Naive thymus-derived CD4-positive, alpha-beta T cell (primary cell): ENCODE results near the gene OR10AD1. TPM values are rescaled to one million over a fixed set of nuclear protein-coding genes. Genes with fewer than 3 reads are reported as not detected.

Source experiments
- ATAC-seq: fragments of 150-1000 bp; cut with Tn5 transposase; 2 replicates; pipeline ENCODE4 v1.10.0; 2021; ENCODE audit warnings: mild to moderate bottlenecking, moderate library complexity
- CTCF ChIA-PET: fragments of 350-600 bp; sonication (Branson Sonifier 250); formaldehyde crosslinking; loops from one replicate; lab custom pipeline; 2021; ENCODE audit warnings: antibody characterized with exemption; lab: Charles Lee
- POLR2A ChIA-PET: fragments of 350-600 bp; sonication (Branson Sonifier 250); formaldehyde crosslinking; loops from one replicate; lab custom pipeline; 2021; ENCODE audit warnings: antibody characterized with exemption, inconsistent platforms; lab: Charles Lee
- DNase-seq, 9 donors: peaks; one replicate each; pipeline versions ENCODE4 v3.0.0 to v3.0.0-alpha.2; 2020 to 2022; ENCODE audit warnings: mixed read lengths in 1 of 9
- H3K27ac ChIP-seq: one replicate; pipeline ENCODE4 v1.7.0; 2013; ENCODE audit warnings: mild to moderate bottlenecking, low read depth, low read length, moderate library complexity
- H3K27me3 ChIP-seq, 2 donors: one replicate each; pipeline ENCODE4 v1.7.0; 2013; ENCODE audit warnings: low read length in 2 of 2, mild to moderate bottlenecking in 2 of 2, moderate library complexity in 2 of 2; ENCODE audit not compliant: control insufficient read depth in 2 of 2, insufficient read depth in 2 of 2
- H3K36me3 ChIP-seq, 3 experiments: 1 replicate in 2 of 3; 2 replicates in 1 of 3; pipeline ENCODE4 v1.7.0; 2013; ENCODE audit warnings: low read length in 3 of 3, mild to moderate bottlenecking in 3 of 3, moderate library complexity in 1 of 3; ENCODE audit not compliant: insufficient read depth in 3 of 3, control insufficient read depth in 2 of 3
- H3K4me1 ChIP-seq, 2 donors: one replicate each; pipeline ENCODE4 v1.7.0; 2013; ENCODE audit warnings: low read length in 2 of 2, mild to moderate bottlenecking in 2 of 2, moderate library complexity in 1 of 2; ENCODE audit not compliant: control insufficient read depth in 2 of 2, insufficient read depth in 2 of 2
- H3K4me3 ChIP-seq: 2 replicates; pipeline ENCODE4 v1.7.0; 2013; ENCODE audit warnings: mild to moderate bottlenecking, low read length
- H3K9me3 ChIP-seq, 3 experiments: 1 replicate in 2 of 3; 2 replicates in 1 of 3; pipeline ENCODE4 v1.7.0; 2013; ENCODE audit warnings: low read length in 3 of 3; ENCODE audit not compliant: control insufficient read depth in 2 of 3
- H3K27ac Mint-ChIP-seq, 9 donors: one replicate each; pipeline ENCODE4 v1.8.0; 2020 to 2022; ENCODE audit warnings: mixed read lengths in 9 of 9, mild to moderate bottlenecking in 8 of 9, moderate library complexity in 5 of 9, inconsistent platforms in 2 of 9
- H3K27me3 Mint-ChIP-seq, 5 donors: one replicate each; pipeline ENCODE4 v1.8.0; 2021 to 2022; ENCODE audit warnings: mixed read lengths in 5 of 5, mild to moderate bottlenecking in 1 of 5
- H3K36me3 Mint-ChIP-seq, 5 donors: one replicate each; pipeline ENCODE4 v1.8.0; 2020 to 2022; ENCODE audit warnings: mixed read lengths in 5 of 5, mild to moderate bottlenecking in 3 of 5, inconsistent platforms in 1 of 5
- H3K4me1 Mint-ChIP-seq, 7 donors: one replicate each; pipeline ENCODE4 v1.8.0; 2020 to 2022; ENCODE audit warnings: mixed read lengths in 7 of 7, mild to moderate bottlenecking in 3 of 7, inconsistent platforms in 1 of 7
- H3K4me3 Mint-ChIP-seq, 10 donors: one replicate each; pipeline ENCODE4 v1.8.0; 2020 to 2022; ENCODE audit warnings: mild to moderate bottlenecking in 10 of 10, mixed read lengths in 10 of 10, moderate library complexity in 6 of 10, inconsistent platforms in 2 of 10
- H3K9me3 Mint-ChIP-seq, 11 donors: one replicate each; pipeline ENCODE4 v1.8.0; 2020 to 2022; ENCODE audit warnings: mixed read lengths in 11 of 11, mild to moderate bottlenecking in 4 of 11, inconsistent platforms in 1 of 11, moderate library complexity in 1 of 11
- intact Hi-C, 2 donors: fragments of 100-400 bp; cut with micrococcal nuclease; formaldehyde crosslinking; loops; one replicate each; pipeline ENCODE4 v1.15.1; 2023
- polyA plus RNA-seq, 2 donors: library from polyadenylated mRNA; unstranded; fragments of 300-500 nt; fragmentation: Illumina TruSeq; gene quantifications; one replicate each; pipeline ENCODE4 v1.2.3, GENCODE V29; 2021
- total RNA-seq, 6 experiments: library from RNA in 5 of 6; stranded (reverse) in 5 of 6; gene quantifications; 1 replicate in 5 of 6; 2 replicates in 1 of 6; pipeline ENCODE4 v1.2.3 and lab custom pipeline; 2021 to 2026

Gene OR10AD1
- total and polyA plus RNA-seq, 7 experiments from 2014 or later, result not detected

DNA sequence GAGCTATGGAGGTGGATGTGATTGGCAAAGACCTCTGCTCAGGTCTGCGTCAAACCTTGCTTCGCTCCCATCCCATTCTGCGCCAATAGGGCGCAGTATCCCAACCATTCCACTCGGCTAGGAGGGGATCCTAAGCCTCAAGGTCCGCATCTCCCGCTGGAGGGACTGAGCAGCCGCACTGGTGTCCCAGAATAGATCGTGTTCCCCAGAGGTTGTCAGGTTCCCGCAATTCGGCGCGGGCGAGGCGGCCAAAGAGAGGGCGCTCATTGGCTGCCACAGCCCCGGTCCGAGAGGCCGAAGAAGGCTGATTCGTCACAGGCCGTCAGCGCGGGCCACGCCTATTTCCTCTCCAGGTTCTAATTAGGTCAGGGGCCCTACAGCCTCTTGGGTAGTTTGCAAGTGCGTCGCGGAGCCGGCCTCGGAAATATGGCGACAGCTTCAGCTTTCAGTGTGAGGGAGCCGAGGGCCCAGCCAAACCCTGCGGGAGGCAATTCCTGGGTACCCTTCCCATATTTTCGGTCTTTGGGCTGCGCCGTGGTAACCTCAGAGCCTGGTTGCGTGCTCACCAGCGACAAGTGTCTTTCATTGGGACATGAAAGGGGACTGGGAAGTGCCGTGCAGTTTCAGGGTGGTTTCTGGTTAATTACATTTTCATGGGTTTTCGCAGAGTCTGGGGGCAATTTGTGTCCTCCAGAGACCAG, 5.0 kb downstream of the OR10AD1 start:
- intact Hi-C loops, result loop anchor here (1.0 to 5.0 kb wide), 13 partner anchors 9 to 759 kb away; partner anchors contain the start of genes ASB8 (in 2 of the 2), CCDC184 (in 2 of the 2), CCNT1 (in 2 of the 2) and SENP1 (in 2 of the 2)
- Mint-ChIP-seq H3K36me3 (peaks cover 11 to 31% (median 25%) of the 10 kb centered on the region in 5 donors), H3K27ac (peak overlapping the region; percentile 94 to 99 (median 96)), H3K4me1 (peaks cover 31 to 53% (median 48%) of the 10 kb centered on the region in 7 donors), H3K9me3 (peaks cover 6 to 26% (median 20%) of the 10 kb centered on the region in 11 donors), H3K4me3 (peak overlapping the region; percentile 83 to 96 (median 92)), H3K27me3 (peaks cover 0 to 28% (median 0%) of the 10 kb centered on the region in 5 donors)
- POLR2A ChIA-PET, result interaction anchor here (0.6 to 4.6 kb wide), 23 partner anchors 10 to 1119 kb away, joined by 3 to 56 read pairs (median 6); partner anchors contain the start of genes ASB8, CCDC184, KANSL2 and RPAP3
- ATAC-seq (peak; percentile 97), DNase-seq (peak; percentile 75 to 88 (median 86))
- peaks cover 0 to 12% (median 0%) of the 10 kb centered on the region in 3 experiments for H3K9me3 ChIP-seq
- H3K27ac ChIP-seq, result peak overlapping the region; percentile 98
- H3K4me1 ChIP-seq, result peaks cover 28% of the 10 kb centered on the region in 2 donors
- H3K27me3 ChIP-seq, result no peaks in the 10 kb centered on the region
- H3K4me3 ChIP-seq, result peak overlapping the region; percentile 89
- CTCF ChIA-PET, result interaction anchor here (1.0 to 4.7 kb wide), 7 partner anchors 10 to 235 kb away, joined by 3 to 33 read pairs (median 4); partner anchors contain the start of genes CCDC184 and TMEM106C
- H3K36me3 ChIP-seq, result peaks cover 0 to 7% (median 0%) of the 10 kb centered on the region in 3 experiments

DNA sequence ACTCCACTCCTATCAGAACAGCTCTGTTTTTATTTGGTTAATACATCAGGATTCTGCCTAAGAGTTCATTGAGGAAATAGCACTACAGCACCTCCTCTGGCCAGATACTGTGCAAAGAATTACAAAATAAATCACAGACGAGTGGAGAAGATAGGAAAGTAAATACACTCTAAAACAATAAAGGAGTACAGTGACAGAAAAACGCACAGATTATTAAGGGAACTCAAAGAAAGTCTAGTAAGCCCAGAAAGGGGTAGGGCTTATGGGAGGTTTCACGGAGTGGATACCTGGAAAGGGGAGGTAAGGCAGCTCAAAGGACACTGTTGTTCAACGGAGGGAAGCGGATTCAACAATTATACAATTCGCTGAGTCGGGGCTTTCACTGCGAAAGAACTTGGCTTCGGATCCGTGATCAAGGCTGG, 5.5 kb downstream of the OR10AD1 start:
- POLR2A ChIA-PET, result interaction anchor here (0.6 to 4.6 kb wide), 16 partner anchors 9 to 484 kb away, joined by 3 to 56 read pairs (median 6); partner anchors contain the start of genes ASB8, CCDC184, KANSL2 and SENP1
- peak overlapping the region; percentile 83 to 96 (median 92) for H3K4me3 Mint-ChIP-seq

DNA sequence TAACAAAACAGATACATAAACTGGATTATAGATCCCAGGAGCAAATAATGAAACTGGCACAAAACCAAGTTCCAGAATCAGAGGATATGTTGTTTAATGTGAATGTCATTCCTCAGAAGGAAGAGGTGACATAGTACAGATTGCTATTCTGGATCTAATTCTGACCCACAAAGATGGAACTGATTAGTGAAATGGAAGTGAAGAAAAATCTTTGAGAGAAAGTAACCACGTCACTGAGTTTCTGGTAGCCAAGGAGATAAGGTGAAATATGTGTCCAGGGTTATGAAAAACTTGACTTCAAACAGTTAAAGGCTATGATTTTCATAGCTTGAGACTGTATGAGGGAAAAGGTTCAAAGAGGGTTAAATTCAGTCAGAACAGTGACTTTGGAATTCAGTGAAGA, 8.3 kb downstream of the OR10AD1 start:
- no peak for DNase-seq
- Histone ChIP-seq H3K36me3 (peaks cover 0 to 7% (median 0%) of the 10 kb centered on the region in 3 experiments), H3K9me3 (no peaks in the 10 kb centered on the region), H3K4me1 (peaks cover 4 to 11% of the 10 kb centered on the region in 2 donors), H3K27ac (no peak overlapping the region), H3K4me3 (no peak overlapping the region), H3K27me3 (no peaks in the 10 kb centered on the region)
- no peaks in the 10 kb centered on the region for H3K9me3 Mint-ChIP-seq
- no peak overlapping the region for H3K4me3 Mint-ChIP-seq
- peaks cover 0 to 4% (median 0%) of the 10 kb centered on the region in 5 donors for H3K36me3 Mint-ChIP-seq
- peaks cover 0 to 47% (median 6%) of the 10 kb centered on the region in 5 donors for H3K27me3 Mint-ChIP-seq
- ATAC-seq, result no peak
- peaks cover 6 to 21% (median 16%) of the 10 kb centered on the region in 7 donors for H3K4me1 Mint-ChIP-seq
- H3K27ac Mint-ChIP-seq, result peak overlapping the region in 2 of 9 donors; percentile 14 to 49
- ChIA-PET CTCF (interaction anchor here (0.6 to 0.9 kb wide), 2 partner anchors 37 to 284 kb away, joined by 4 read pairs; no protein-coding TSS in a partner anchor), POLR2A (interaction anchor here (0.7 to 1.2 kb wide), 3 partner anchors 9 to 1060 kb away, joined by 3 to 4 read pairs (median 3); no protein-coding TSS in a partner anchor)
- intact Hi-C loops, result loop anchor here in 1 of 2 donors (5.0 kb wide), 2 partner anchors 232 to 763 kb away; partner anchors contain the start of genes ARF3 and TMEM106C

More for the DNA sequence above, 5.5 kb downstream of the OR10AD1 start:
- Histone ChIP-seq H3K27ac (peak overlapping the region; percentile 98), H3K27me3 (no peaks in the 10 kb centered on the region), H3K9me3 (peaks cover 0 to 6% (median 0%) of the 10 kb centered on the region in 3 experiments), H3K4me3 (peak overlapping the region; percentile 89), H3K4me1 (peaks cover 25 to 28% of the 10 kb centered on the region in 2 donors), H3K36me3 (peaks cover 0 to 7% (median 0%) of the 10 kb centered on the region in 3 experiments)
- Mint-ChIP-seq H3K27ac (peak overlapping the region; percentile 94 to 99 (median 96)), H3K36me3 (peaks cover 5 to 25% (median 19%) of the 10 kb centered on the region in 5 donors), H3K9me3 (peaks cover 0 to 20% (median 15%) of the 10 kb centered on the region in 11 donors), H3K27me3 (peaks cover 0 to 30% (median 0%) of the 10 kb centered on the region in 5 donors), H3K4me1 (peaks cover 31 to 47% (median 43%) of the 10 kb centered on the region in 7 donors)
- DNase-seq, result peak in 8 of 9 donors; percentile 19 to 70 (median 61)
- CTCF ChIA-PET, result interaction anchor here (0.6 to 4.7 kb wide), 10 partner anchors 9 to 1038 kb away, joined by 3 to 33 read pairs (median 4); partner anchors contain the start of genes CCDC184 and TMEM106C
- intact Hi-C loops, result loop anchor here (1.0 to 5.0 kb wide), 5 partner anchors 8 to 760 kb away; partner anchors contain the start of genes ARF3 (in 1 of the 2), SENP1 (in 1 of the 2) and TMEM106C (in 1 of the 2)
- ATAC-seq, result peak; percentile 69

DNA sequence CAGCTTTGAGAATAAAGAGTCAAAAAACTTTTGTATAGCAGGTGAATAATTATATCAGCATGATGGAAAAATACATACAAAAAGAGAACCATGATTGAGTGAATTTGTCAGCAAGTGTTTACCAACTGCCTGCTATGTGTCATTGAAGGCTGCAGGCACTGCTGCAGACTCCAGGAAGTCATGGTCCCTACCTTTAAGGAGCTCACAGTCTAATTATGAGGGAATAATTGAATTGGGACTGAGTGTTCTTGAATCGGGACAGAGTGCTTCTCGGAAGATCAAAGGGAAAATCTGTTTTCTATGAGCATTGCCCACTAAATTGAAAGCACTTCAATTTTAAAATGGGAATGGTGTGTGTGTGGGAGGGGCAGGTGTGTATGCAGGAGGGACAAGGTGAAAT, 9.5 kb downstream of the OR10AD1 start:
- peaks cover 0 to 4% (median 0%) of the 10 kb centered on the region in 5 donors for H3K36me3 Mint-ChIP-seq
- H3K9me3 Mint-ChIP-seq, result no peaks in the 10 kb centered on the region
- no peaks in the 10 kb centered on the region for H3K27me3 ChIP-seq
- H3K27ac Mint-ChIP-seq, result no peak overlapping the region
- H3K36me3 ChIP-seq, result peaks cover 0 to 7% (median 0%) of the 10 kb centered on the region in 3 experiments
- H3K4me3 Mint-ChIP-seq, result no peak overlapping the region
- peaks cover 0 to 4% of the 10 kb centered on the region in 2 donors for H3K4me1 ChIP-seq
- intact Hi-C loops, result no loop called here
- H3K27me3 Mint-ChIP-seq, result peaks cover 0 to 55% (median 6%) of the 10 kb centered on the region in 5 donors
- CTCF ChIA-PET, result interaction anchor here (1.0 to 1.1 kb wide), 2 partner anchors 11 kb away, joined by 3 read pairs; no protein-coding TSS in a partner anchor
- H3K4me3 ChIP-seq, result no peak overlapping the region
- H3K9me3 ChIP-seq, result no peaks in the 10 kb centered on the region
- ATAC-seq (no peak), DNase-seq (no peak)
- H3K27ac ChIP-seq, result no peak overlapping the region
- POLR2A ChIA-PET, result interaction anchor here (0.6 kb wide), 2 partner anchors 218 to 434 kb away, joined by 4 to 5 read pairs; no protein-coding TSS in a partner anchor
- peaks cover 0 to 14% (median 10%) of the 10 kb centered on the region in 7 donors for H3K4me1 Mint-ChIP-seq

DNA sequence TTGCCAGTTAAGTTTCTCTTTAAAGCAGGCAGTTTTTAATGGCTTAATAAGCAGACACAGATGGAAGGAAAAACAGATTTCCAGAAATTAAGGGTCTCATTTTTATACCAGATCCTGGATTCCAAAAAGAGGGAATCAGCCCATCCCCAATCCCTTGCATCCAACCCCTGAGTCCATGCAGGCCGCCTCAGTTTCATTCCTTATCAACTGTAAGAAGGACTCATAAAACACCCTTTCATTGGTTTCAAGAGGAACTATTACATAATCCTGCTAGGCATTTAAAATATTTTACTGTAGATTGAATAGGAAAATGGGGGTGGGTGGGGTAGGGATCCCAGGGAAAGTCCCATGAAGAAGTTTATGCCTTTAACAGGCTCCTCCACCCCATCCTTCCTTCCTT, 10.2 kb downstream of the OR10AD1 start:
- CTCF ChIA-PET, result no interaction called here
- POLR2A ChIA-PET, result no interaction called here
- peaks cover 0 to 4% of the 10 kb centered on the region in 2 donors for H3K4me1 ChIP-seq
- Mint-ChIP-seq H3K4me1 (peaks cover 0 to 14% (median 10%) of the 10 kb centered on the region in 7 donors), H3K9me3 (no peaks in the 10 kb centered on the region), H3K27ac (no peak overlapping the region), H3K27me3 (peaks cover 0 to 62% (median 6%) of the 10 kb centered on the region in 5 donors), H3K4me3 (no peak overlapping the region), H3K36me3 (peaks cover 0 to 4% (median 0%) of the 10 kb centered on the region in 5 donors)
- ATAC-seq (no peak), DNase-seq (no peak)
- H3K9me3 ChIP-seq, result no peaks in the 10 kb centered on the region
- no peaks in the 10 kb centered on the region for H3K27me3 ChIP-seq
- peaks cover 0 to 2% (median 0%) of the 10 kb centered on the region in 3 experiments for H3K36me3 ChIP-seq
- H3K4me3 ChIP-seq, result no peak overlapping the region
- intact Hi-C loops, result no loop called here
- H3K27ac ChIP-seq, result no peak overlapping the region

DNA sequence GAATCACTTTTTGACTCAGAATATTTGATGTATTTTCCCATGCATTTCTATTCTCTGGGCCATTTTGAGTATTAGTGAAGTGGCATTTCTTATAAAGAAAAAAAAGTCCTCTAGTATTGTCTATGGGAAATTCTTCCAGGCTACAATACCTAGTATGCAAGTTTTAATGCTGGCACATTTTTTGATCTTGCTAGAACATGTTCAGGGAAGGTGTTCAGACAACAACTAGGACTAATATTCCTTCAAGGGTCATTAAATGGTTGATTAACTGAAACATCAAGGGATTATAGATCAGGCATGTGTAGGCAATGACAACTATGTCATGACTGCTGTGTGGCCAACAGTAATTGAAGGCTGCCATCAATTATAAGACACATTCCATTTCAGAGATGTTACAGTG, 12.0 kb downstream of the OR10AD1 start:
- H3K27me3 ChIP-seq, result no peaks in the 10 kb centered on the region
- H3K9me3 ChIP-seq, result no peaks in the 10 kb centered on the region
- H3K27ac Mint-ChIP-seq, result no peak overlapping the region
- H3K4me3 Mint-ChIP-seq, result no peak overlapping the region
- peaks cover 0 to 4% (median 0%) of the 10 kb centered on the region in 5 donors for H3K36me3 Mint-ChIP-seq
- peaks cover 3 to 75% (median 7%) of the 10 kb centered on the region in 5 donors for H3K27me3 Mint-ChIP-seq
- peaks cover 0 to 8% (median 3%) of the 10 kb centered on the region in 7 donors for H3K4me1 Mint-ChIP-seq
- H3K36me3 ChIP-seq, result no peaks in the 10 kb centered on the region
- DNase-seq (no peak), ATAC-seq (no peak)
- H3K4me1 ChIP-seq, result no peaks in the 10 kb centered on the region
- H3K27ac ChIP-seq, result no peak overlapping the region
- intact Hi-C loops, result no loop called here
- ChIA-PET CTCF (no interaction called here), POLR2A (interaction anchor here (0.8 kb wide), 1 partner anchor 8 kb away, joined by 4 read pairs; the partner anchor contains the start of gene CCDC184)
- H3K9me3 Mint-ChIP-seq, result no peaks in the 10 kb centered on the region
- no peak overlapping the region for H3K4me3 ChIP-seq
